CD4-positive, alpha-beta T cell treated with Interleukin-4 for 4 hours (primary cell): ENCODE data around the gene PPIL4.

ENCODE experiments used
- DNase-seq: peaks from one replicate; pipeline ENCODE4 v3.0.0-alpha.2; 2020

Gene PPIL4

DNA sequence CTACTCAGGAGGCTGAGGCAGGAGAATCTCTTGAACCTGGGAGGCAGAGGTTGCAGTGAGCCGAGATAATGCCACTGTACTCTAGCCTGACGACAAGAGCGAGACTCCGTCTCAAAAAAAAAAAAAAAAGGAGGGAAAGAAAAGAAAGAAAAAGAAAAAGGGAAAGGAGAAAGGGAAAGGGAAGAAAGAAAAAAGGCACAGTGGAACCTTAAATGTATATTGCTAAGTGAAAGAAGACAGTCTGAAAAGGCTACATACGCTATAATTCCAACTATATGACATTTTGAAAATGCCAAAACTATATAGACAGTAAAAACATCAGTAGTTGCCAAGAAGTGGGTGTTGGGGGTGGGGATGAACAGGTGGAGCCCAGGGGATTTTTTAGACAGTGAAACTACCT, 16.2 kb downstream of the PPIL4 start:
- DNase-seq = no peak

GRCh38 chr6:149515494-149515893, 30.3 kb downstream of the PPIL4 start:
- DNase-seq = no peak

DNA sequence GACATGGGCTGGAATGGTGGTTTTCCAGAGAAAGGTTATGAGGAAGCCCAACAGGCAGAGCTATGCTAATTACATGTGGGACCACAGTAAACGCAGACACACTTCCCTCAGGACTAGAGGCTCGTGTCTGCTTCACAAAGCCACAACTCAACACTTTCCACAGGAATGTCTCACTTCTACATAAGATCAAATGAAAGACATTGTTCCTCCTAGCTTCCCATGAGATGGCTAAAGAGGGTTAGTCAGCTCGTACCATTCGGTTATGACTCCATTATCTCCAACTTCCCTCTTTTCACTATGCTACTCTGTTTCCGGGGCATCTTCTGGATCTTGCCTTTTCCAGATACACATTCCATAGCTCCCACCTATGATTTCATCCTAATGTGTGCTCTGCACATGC, 31.9 kb downstream of the PPIL4 start:
- no peak for DNase-seq

DNA sequence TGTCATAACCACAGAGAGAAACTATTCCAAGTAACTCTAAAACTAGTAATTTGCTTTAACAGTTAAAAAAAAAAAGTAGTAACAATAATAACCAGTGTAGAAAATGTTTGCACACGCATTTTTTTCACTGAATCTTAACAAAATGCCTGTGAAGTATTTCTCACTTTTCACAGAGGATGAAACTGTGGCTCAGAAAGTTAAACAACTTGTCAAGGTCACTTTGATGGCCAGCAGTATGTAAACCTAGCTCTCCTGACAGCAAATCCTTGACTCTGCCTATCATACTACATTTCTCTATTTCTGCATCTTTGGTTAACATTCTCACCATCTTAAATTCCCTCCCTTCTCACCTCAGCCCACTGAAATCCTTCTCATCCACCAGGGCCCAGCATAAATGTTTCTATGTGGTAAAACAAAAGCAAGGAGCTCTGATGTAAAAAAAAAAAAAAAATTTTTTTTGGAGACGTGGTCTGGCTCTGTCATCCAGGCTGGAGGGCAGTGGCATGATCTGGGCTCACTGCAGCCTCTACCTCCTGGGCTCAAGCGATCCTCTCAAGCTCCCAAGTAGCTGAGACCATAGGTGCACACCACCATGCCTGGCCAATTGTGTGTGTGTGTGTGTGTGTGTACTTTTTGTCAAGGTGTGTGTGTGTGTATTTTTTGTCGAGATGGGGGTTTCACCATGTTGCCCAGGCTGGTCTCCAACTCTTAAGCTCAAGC, 34.9 kb downstream of the PPIL4 start:
- no peak for DNase-seq

GRCh38 chr6:149508485-149508884, 37.4 kb downstream of the PPIL4 start:
- peak; percentile 80 for DNase-seq

DNA sequence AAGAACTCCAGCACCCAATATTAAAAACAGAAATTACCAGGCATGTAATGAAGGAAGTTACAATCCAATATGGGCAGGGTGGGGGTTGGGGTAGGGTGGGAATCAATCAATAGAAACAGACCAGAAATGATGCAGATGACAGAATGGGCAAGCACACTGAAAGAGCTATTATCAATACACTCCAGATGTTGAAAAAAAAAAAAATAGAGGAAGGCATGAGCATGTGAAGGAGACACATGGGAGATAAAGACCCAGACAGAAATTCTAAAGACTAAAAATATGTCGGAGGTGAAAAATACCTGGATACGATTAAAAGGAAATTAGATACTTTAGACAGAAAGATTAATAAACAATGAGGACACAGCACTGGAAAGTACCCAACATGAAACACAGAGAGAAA, 42.0 kb downstream of the PPIL4 start:
- DNase-seq = no peak

DNA sequence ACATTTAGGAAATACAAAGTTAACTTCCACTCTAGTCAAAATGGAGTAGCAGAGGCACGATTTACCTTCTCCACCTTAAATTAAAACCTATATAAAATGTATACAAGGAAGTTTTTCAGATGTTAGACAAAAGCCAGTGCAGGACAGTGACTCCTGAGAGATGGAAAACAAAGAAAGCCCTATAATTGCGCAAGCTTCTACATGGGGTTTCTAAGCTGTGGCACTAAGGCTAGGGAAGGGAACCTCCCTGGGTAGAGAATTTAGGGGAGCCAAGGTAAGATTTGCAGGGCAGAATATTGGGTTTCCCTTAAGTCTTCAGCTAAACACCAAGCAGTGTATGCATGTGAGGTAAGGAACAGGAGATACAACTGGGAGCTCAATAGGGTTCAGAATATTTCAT, 42.6 kb downstream of the PPIL4 start:
- no peak for DNase-seq

DNA sequence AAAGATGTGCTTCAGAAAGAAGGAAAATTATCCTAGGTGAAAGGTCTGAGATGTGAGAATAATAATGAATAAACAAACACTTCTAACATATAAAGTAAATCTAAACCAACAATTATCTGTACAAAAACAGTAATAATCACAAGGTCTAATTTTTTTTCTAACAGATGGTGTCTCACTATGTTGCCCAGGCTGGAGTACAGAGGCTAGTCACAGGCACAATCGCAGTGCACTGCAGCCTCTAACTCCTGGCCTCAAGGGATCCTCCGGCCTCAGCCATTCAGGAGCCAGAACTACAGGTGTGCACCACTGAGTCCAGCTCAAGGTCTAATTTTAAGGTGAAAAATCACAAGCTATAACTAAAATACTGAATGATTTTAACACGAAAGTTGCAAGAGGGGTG, 44.1 kb downstream of the PPIL4 start:
- DNase-seq = no peak

DNA sequence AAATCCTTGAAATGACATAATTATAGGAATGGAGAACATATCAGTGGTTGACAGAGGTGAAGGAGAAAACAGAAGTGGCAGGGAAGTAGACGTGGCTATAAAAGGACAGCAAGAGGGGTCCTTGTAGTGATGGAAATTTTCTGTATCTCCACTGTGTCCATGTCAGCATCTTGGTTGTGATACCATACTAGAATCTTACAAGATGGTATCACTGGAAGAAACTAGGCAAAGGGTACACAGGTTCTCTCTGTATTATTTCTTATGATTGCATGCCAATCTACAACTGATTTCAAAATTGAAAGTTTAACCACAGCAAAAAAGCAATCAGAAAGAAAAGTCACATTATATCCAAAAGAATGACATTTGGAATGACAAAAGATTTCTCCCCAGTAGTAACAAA, 44.6 kb downstream of the PPIL4 start:
- no peak for DNase-seq

DNA sequence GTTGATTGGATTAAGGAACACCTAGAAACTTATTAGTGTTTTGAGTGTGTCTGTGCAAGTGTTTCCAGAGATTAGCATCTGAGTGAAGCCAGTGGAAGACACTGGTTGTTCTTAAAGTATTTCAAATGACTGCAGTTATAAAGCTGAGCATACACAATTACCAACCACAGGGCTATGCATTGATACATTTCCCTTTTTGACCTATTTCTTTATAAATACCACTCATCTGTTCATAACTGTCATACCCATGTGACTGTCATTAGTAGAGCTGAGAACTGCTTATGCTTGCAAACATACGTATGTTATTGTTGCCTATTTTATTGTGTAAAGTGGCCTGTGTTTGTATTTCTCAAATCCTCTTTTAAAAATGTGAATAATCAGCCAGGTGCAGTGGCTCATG, 45.7 kb downstream of the PPIL4 start:
- DNase-seq = peak; percentile 25

- DNase-seq = no peak
These were observed 46.8 kb downstream of the PPIL4 start for GRCh38 chr6:149499066-149499465.

DNA sequence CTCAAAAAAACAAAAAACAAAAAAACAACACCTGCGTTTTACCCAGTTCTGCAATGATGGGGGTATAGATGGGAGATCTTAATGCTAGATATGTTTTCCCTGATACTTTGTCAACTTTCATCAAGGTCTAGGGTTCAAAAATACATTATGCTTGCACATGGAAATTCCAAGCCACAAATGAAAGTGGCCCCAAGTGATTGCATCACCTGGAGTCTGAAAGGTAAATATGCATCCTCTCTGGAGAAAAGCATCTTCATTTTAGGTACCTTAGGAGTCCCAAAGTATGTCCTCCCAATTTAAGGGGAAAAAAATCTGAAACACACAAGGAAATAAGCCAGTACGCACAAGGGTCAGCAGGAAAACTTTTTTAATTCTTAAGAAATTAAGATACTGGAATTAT, 48.5 kb downstream of the PPIL4 start:
- no peak for DNase-seq

GRCh38 chr6:149496597-149496996, 49.2 kb downstream of the PPIL4 start:
- DNase-seq = peak; percentile 73

DNA sequence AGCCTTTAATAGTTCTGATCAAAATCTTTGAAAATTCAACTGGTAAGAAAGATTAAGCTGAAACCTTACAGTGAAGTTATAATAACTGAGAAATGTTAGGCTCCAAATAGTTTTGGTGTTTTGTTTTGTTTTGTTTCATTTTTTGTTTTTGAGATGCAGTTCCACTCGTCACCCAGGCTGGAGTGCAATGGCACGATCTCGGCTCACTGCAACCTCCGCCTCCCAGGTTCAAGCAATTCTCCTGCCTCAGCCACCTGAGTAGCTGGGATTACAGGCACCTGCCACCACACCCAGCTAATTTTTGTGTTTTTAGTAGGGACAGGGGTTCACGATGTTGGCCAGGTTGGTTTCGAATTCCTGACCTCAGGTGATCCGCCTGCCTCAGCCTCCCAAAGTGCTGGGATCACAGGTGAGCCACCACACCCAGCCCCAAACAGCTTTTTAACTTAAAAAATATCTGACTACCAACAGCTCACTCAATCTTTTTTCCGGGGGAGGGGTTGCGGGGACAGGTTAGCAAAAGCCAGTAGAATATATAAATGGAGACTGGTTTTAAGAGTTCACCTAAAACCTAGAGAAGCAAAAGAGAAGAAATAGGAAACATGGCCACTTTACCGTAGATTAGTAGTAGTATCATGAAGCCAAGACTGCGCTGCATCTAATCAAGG, 50.4 kb downstream of the PPIL4 start:
- peak; percentile 72 for DNase-seq

DNA sequence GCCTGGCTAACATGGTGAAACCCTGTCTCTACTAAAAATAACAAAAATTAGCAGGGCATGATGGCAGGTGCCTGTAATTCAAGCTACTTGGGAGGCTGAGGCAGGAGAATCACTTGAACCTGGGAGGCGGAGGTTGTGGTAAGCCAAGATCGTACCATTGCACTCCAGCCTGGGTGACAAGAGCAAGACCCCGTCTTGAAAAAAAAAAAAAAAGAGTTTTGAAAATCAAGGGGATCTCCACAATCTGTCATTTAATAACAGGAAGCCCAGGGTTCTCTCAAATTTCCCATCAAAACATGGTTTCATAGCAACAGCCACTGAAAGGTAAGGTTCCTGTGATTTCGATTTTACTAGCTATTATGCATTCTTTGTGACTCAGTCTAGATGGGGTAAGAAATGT, 51.0 kb downstream of the PPIL4 start:
- peak; percentile 96 for DNase-seq

DNA sequence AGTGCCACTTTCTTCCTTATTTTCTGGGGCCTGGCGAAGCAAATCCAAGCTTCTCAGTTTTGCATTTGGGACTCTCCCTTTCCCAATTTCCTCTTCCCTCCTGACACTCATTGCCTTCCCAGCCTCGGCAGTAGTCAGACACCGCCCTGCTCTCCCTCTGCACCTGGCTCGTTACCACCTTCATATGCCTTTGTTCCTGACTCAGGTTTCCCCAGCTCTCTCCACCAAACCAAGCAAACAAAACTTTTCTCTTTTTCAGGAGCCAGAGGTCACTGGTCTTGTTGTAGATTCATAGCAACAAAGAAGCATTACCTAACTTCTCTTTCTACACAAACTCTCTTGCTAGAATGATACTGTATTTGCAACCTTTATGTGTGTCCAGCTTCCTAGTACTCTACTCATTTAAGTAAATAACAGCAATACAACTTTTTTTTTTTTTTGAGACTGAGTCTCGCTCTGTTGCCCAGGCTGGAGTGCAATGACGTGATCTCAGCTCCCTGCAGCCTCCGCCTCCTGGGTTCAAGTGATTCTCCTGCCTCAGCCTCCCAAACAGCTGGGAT, 52.0 kb downstream of the PPIL4 start:
- no peak for DNase-seq

DNA sequence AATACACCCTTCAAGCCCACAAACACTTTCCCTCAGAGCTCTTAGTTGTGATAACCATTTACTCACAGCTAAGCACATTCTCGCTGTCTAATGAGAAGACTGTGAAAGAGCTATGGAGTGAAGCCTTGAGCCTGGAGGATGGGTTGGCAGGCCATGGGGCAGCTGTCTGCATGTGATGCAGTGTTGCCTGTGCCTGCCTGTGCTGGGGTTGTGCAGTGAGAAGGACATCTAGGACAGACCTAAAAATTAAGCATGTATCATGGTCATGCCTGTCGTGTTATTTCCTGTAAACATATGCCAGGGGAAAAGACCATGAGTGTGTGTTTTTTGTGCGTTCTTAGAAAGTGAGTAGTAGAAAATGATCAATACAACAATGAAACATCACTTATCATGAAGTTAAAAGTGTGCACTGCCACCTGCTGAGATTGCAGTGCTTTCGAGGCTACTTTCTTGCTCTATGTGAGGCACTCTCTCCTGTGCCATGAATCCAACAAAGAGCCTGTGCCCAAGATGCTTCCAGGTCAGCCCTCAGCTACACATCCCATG, 53.0 kb downstream of the PPIL4 start:
- DNase-seq = peak; percentile 52

DNA sequence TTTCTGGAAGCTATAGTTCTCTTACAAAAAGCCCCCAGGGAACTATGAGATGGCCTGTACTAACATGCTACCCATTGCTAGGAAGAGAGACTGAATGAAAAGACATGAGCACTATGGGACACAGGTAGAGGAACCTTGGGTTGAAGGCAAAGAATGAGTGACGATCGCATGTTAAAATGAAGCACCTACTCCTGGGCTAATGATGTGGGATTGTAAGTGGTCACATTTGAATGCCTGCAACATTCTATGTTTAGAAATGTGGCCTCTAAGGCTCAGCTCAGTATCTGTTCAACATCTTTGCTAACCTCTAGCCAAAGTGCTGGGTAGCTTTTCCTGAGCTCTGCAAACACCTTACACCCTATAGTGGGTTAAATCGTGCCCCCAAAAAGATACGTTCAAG, 55.9 kb downstream of the PPIL4 start:
- DNase-seq = no peak

GRCh38 chr6:149488815-149489214, 57.0 kb downstream of the PPIL4 start:
- peak; percentile 64 for DNase-seq

DNA sequence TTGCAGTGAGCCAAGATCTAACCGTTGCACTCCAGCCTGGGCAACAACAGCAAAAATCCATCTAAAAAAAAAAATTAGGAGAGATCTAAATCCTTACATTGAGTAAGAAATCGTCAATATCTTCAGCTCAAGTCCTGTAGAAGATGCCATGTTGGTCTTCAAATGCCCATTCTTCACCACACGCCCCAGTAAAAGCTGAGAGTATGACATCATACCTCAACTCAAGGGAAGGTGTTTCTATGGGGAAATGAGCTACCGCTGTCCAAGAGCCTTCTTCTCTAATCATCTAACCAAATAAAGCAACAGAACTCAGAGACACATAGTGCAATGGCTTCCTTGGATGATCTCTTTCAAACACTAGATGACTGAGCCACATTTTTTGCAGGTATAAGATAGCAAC, 58.5 kb downstream of the PPIL4 start:
- DNase-seq = no peak

GRCh38 chr6:149484733-149485700, 60.8 kb downstream of the PPIL4 start, which contains the start of gene ZC3H12D:
TSS of gene ZC3H12D (minus strand) at chr6:149485014. CDS start at chr6:149474543, 10,471 bp downstream.
- DNase-seq = peak; percentile 93

- no peak for DNase-seq
These were observed 61.8 kb downstream of the PPIL4 start for GRCh38 chr6:149483849-149484655.
